Stimulated activated CD4-positive, alpha-beta T cell treated with anti-CD3 and anti-CD28 coated beads, Interleukin-15, amount 100 ng/mL, for 24 hours (primary cell): ENCODE results near the gene FMNL2.
"Not testable (repeated sequence)": the region's sequence is repeated elsewhere in the genome, so short reads cannot be mapped to it uniquely, and the experiment has no call there.

ENCODE experiments used
- DNase-seq: peaks from one replicate; pipeline ENCODE4 v3.0.0-alpha.2; 2020

FMNL2 gene

GRCh38 chr2:152499896-152500735 lies 165.1 kb downstream of the FMNL2 start:
- no peak for DNase-seq

DNA sequence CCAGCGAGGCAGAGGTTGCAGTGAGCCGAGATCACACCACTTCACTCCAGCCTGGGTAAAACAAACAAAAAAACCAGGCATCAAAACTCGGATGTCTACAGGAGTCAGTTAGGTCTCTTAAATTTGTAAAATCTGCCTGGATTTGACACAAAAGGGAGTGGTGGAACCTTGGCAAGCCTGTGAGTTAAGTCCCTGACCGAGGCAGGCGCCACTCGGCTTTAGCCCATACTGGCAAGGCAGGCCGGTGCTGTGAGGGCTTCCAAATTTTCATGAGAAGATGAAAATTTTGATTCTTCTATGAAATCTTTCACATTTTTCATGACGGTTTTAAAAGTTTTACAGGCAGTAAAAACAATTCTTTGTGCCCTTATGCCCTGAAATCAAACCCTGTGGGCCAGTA lies 165.8 kb downstream of the FMNL2 start:
- DNase-seq: no peak

DNA sequence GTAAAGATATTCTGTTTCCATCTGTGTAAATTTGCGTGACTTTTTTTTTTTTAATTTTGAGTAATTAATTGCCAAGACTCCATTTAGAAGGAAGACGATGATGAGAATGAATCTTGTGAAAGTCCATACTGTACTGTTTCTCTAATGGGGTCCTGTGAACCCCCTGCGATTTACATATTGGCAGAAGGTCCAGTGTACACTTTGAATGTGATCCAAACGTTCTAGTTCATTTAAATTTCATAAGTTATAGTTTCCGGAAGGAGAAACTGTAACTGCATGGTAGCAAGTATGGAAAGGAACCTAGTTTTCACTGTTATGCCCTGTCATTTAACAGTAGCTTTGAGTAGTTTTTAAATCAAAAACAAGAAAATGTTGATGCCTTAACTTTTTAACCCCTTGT lies 166.7 kb downstream of the FMNL2 start:
- no peak for DNase-seq

DNA sequence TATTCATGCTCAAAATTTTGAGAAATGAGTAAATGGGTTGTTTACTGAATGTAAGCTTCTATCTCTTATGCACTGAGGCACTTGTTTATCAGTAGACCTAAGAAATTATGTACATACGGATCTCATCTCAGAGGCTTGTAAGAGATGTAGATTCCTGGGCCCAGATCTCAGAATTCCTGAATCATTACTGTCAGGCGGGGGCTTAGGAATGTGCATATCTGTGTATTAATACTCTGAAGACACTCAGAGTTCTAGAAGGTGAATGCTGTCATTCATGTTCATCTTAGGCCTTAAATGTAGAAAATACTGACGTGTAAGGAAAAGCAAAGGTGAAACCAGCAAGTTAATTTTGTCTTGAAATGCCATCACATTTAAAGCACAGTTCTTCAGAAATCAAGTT lies 169.6 kb downstream of the FMNL2 start:
- DNase-seq: no peak

DNA sequence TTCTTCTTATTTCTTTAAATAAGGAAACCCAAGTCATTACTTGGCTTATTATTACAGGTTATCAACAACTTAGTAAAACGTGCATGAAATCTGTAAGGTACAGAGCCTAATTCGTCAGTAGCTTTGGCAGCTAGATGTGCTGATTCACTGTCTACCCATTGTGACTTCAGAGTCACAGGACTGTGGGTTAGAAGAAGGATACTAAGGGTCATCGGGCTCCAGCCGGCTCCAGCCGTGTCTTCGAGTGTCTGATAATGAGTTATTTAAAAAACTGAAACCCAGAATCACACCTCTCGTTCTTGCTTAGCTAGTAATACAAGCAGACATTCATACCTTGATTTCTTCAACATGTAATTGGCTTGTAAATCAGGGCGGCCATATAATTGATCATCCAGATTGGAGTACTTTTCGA lies 170.5 kb downstream of the FMNL2 start:
- DNase-seq: no peak

GRCh38 chr2:152506843-152507242 lies 171.9 kb downstream of the FMNL2 start:
- peak; percentile 8 for DNase-seq

GRCh38 chr2:152507907-152508306 lies 172.9 kb downstream of the FMNL2 start:
- no peak for DNase-seq

GRCh38 chr2:152508446-152508845 lies 173.5 kb downstream of the FMNL2 start:
- no peak for DNase-seq

DNA sequence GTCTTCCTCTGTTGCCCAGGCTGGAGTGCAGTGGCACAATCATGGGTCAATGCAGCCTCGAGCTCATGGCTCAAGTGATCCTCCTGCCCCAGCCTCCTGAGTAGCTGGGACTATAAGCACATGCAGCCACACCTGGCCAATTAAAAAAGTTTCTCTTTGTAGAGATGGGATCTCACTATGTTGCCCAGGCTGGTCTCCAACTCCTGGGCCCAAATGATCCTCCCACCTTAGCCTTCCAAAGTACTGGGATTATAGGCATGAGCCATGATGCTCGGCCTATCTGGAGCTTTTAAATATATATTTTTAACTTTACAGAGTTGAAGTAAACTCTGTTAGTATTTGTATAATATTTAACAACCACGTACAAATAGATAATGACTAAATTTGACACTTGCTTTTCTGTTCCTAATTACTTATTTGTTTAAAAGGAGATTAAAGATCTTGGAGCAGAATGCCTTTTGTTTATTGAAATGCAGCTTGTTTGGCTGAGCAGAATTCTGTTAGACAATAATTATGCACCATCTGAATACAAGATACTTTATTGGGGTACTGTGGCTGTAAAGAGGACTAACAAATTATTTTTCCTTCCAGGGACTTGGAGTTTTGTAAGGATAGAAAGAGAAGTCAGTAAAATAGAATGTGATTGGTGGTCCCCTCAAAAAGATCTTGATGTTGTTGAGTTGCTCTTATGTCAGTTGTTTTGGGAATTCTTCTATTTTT lies 175.0 kb downstream of the FMNL2 start:
- no peak for DNase-seq

GRCh38 chr2:152510621-152511020 lies 175.6 kb downstream of the FMNL2 start:
- DNase-seq: no peak

GRCh38 chr2:152511981-152512380 lies 177.0 kb downstream of the FMNL2 start:
- no peak for DNase-seq

DNA sequence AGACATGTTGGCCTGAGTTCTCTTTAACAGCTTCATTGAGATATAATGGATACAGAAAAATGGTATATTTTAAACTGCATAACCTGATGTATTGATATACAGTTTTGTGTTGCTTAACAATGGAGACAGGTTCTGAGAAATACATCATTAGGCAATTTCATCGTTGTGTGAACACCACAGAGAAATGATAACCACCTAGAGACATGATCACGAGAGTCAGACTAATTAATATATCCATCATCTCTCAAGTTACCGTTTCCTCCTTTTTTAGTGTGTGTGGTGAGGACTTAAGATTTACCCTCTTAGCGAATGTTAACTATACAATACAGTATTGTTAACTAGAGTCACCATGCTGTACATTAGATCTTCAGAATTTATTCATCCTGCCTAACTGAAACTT lies 178.1 kb downstream of the FMNL2 start:
- DNase-seq: no peak

- no peak for DNase-seq
These were observed 178.7 kb downstream of the FMNL2 start for GRCh38 chr2:152513681-152514080.

GRCh38 chr2:152518034-152518433 lies 183.1 kb downstream of the FMNL2 start:
- DNase-seq: no peak

- no peak for DNase-seq
These were observed 183.9 kb downstream of the FMNL2 start for GRCh38 chr2:152518641-152519580.

DNA sequence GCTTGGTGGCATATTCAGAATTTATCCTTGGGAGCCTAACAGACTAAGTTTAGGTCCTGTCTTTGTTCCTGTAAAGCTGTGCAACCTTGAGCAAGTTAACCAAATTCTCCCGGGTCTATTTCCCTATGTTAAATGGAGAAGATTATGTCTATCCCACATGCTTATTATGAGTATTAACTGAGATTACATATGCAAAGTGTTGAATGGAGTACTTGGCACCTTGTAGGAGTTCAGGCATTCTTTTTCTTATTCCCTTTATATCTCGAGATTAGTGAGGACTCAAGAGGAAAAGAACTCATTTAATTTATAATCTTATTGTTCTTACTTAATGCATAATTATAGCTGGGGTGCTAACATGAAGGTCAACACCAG lies 184.6 kb downstream of the FMNL2 start:
- DNase-seq: no peak

- no peak for DNase-seq
These were observed 185.8 kb downstream of the FMNL2 start for GRCh38 chr2:152520759-152521158.

- not testable (repeated sequence) for DNase-seq
These were observed 187.5 kb downstream of the FMNL2 start for GRCh38 chr2:152522446-152522845.

GRCh38 chr2:152523091-152523490 lies 188.1 kb downstream of the FMNL2 start:
- no peak for DNase-seq

GRCh38 chr2:152525277-152525838 lies 190.4 kb downstream of the FMNL2 start:
- no peak for DNase-seq

DNA sequence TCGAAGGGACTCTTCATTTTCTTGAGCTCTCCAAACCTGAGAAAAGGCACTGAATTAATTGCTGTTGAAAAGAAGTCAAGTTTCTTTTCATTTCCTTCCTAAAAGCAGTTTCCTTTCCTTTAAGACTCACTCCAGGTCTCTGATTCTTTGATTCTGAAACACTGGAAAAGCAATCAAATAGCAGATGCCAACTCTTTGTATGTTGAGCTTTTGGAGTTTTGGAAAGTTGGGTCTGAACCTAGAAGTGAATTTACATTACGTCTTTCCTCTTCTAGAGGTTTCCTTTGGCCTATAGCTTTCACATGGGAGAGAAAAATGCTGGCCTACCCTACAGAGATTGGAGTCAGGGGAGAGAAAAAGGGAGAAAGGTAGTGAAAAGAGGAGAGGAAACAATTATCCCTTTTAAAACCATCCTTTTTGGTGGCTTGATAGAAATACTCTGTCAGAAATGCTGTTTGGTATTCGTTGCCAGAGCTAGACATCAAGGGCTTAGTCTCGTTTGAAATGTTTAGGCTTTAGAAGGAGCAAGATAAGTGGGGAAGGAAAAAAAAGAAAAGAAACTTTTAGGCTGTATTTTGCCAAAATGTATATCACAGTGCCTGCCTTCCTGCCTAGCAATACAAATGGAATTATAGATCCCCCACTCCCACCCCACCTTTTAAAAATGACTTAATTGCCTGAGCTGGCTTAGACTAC lies 194.6 kb downstream of the FMNL2 start:
- DNase-seq: no peak

- DNase-seq: no peak
These were observed 197.3 kb downstream of the FMNL2 start for GRCh38 chr2:152532241-152532640.
